ENCODE results near the gene C18orf63.

C18orf63 gene

DNA sequence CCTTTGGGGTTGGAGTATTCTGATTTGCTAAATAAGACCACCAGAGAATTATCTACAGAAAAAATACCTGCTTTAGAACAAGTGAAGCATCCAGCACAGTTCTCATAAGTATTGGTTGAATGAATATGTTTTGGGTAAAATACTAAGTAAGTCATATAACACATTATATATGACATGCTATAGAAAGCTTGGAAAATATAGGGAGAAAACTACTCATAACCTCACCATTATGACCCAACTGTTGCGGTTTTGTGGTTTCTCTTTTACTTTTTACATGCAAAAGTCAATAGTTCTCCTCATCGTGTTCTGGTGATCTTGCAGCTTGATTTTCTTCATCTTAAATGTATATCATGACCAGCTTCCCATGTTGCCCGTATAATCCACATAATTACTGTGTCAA, 75.3 kb downstream of the C18orf63 start:
- no peak overlapping the region for H3K9ac ChIP-seq (ENCODE audit: insufficient read length, low read depth)
- H3K36me3 ChIP-seq (ENCODE audit: insufficient read depth, insufficient read length, low read length): no peaks in the 10 kb centered on the region
- no peaks in the 10 kb centered on the region for H3K4me1 ChIP-seq (ENCODE audit: insufficient read depth, insufficient read length)
- DNase-seq (ENCODE audit: low read depth, low spot score): no peak
- no peaks in the 10 kb centered on the region for H3K9me3 ChIP-seq (ENCODE audit: insufficient read depth, low read length)
- H3K27me3 ChIP-seq (ENCODE audit: insufficient read depth, insufficient read length): no peaks in the 10 kb centered on the region
- H3K4me3 ChIP-seq (ENCODE audit: insufficient read length, low read depth): no peak overlapping the region
- no peak for TF ChIP-seq SUZ12 (IDR thresholded peaks at IDR 0.05; ENCODE audit: extremely low read depth, insufficient read depth, insufficient read length)
- TF ChIP-seq ZNF274 (IDR thresholded peaks at IDR 0.05; ENCODE audit: low read depth, low read length): no peak
- no peak for TF ChIP-seq YY1 (IDR thresholded peaks at IDR 0.05; ENCODE audit: insufficient read depth, insufficient read length)

DNA sequence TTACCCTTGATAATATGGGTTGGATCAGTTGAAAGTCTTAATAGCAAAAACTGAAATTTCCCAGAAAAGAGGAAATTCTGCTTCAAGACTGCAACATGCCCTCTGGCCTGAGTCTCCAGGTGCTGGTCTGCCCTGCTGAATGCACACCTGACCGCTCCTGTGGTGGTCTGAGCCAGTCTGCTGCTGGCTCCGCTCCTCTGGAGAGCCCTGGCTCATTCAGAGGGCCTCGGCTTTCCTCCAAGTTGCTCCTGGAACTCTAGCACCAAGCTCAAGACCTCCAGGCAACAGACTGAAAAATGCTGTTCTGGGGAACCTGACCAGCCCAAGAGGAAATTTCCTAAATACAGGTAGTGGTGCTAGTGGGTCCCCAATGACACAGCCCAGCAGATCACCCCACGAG, 76.7 kb downstream of the C18orf63 start:
- Histone ChIP-seq H3K4me3 (ENCODE audit: insufficient read length, low read depth) (no peak overlapping the region), H3K36me3 (ENCODE audit: insufficient read depth, insufficient read length, low read length) (no peaks in the 10 kb centered on the region), H3K27me3 (ENCODE audit: insufficient read depth, insufficient read length) (no peaks in the 10 kb centered on the region), H3K4me1 (ENCODE audit: insufficient read depth, insufficient read length) (no peaks in the 10 kb centered on the region), H3K9ac (ENCODE audit: insufficient read length, low read depth) (no peak overlapping the region), H3K9me3 (ENCODE audit: insufficient read depth, low read length) (no peaks in the 10 kb centered on the region)
- TF ChIP-seq SUZ12 (IDR thresholded peaks at IDR 0.05; ENCODE audit: extremely low read depth, insufficient read depth, insufficient read length) (no peak), YY1 (IDR thresholded peaks at IDR 0.05; ENCODE audit: insufficient read depth, insufficient read length) (no peak), ZNF274 (IDR thresholded peaks at IDR 0.05; ENCODE audit: low read depth, low read length) (no peak)
- DNase-seq (ENCODE audit: low read depth, low spot score): no peak

DNA sequence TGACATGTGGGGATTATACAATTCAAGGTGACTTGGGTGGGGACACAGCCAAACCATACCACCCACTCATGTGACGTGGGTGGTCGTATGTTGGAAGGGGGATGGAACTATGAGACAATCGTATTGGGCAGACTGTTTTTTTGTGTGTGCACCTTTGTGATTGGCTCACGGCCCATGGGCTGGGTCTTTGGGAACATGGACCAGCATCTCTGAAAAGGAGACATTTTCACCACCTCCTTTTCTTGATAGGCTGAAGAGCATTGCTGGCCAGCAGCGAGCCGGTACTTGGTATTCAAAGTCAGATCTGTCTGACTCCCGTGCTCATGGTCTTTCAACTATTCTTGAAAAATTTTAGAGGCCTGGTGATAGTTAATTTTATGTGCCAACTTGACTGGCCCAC, 79.4 kb downstream of the C18orf63 start:
- H3K9me3 ChIP-seq (ENCODE audit: insufficient read depth, low read length): no peaks in the 10 kb centered on the region
- no peak overlapping the region for H3K9ac ChIP-seq (ENCODE audit: insufficient read length, low read depth)
- H3K4me3 ChIP-seq (ENCODE audit: insufficient read length, low read depth): no peak overlapping the region
- no peaks in the 10 kb centered on the region for H3K27me3 ChIP-seq (ENCODE audit: insufficient read depth, insufficient read length)
- DNase-seq (ENCODE audit: low read depth, low spot score): no peak
- no peaks in the 10 kb centered on the region for H3K36me3 ChIP-seq (ENCODE audit: insufficient read depth, insufficient read length, low read length)
- no peak for TF ChIP-seq YY1 (IDR thresholded peaks at IDR 0.05; ENCODE audit: insufficient read depth, insufficient read length)
- no peak for TF ChIP-seq ZNF274 (IDR thresholded peaks at IDR 0.05; ENCODE audit: low read depth, low read length)
- no peak for TF ChIP-seq SUZ12 (IDR thresholded peaks at IDR 0.05; ENCODE audit: extremely low read depth, insufficient read depth, insufficient read length)
- no peaks in the 10 kb centered on the region for H3K4me1 ChIP-seq (ENCODE audit: insufficient read depth, insufficient read length)

DNA sequence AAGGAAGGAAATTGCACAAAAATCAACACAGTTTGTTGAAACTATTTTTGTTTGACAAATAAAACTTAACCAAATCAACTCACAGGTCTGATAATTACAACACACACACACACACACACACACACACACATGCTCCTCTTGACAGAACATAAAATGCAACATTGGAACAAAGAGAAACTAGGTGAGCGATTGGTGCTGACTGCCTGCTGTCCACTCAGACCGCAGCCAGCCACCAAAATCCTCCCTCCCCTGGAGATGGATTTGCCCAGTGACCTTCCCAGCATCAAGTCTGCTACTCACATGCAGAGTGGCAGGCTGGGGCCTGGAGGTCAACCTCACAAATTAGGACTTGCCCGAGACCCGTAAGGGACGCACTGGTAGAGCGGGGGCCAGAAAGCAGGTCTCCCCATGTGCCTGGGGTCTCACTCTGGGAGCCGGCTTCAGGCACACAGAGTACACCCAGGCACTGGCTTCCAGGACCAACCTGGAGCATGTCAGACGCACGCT, 80.1 kb downstream of the C18orf63 start:
- DNase-seq (ENCODE audit: low read depth, low spot score): no peak
- Histone ChIP-seq H3K4me3 (ENCODE audit: insufficient read length, low read depth) (no peak overlapping the region), H3K9me3 (ENCODE audit: insufficient read depth, low read length) (no peaks in the 10 kb centered on the region), H3K27me3 (ENCODE audit: insufficient read depth, insufficient read length) (no peaks in the 10 kb centered on the region), H3K4me1 (ENCODE audit: insufficient read depth, insufficient read length) (no peaks in the 10 kb centered on the region), H3K36me3 (ENCODE audit: insufficient read depth, insufficient read length, low read length) (no peaks in the 10 kb centered on the region), H3K9ac (ENCODE audit: insufficient read length, low read depth) (no peak overlapping the region)
- TF ChIP-seq SUZ12 (IDR thresholded peaks at IDR 0.05; ENCODE audit: extremely low read depth, insufficient read depth, insufficient read length) (no peak), ZNF274 (IDR thresholded peaks at IDR 0.05; ENCODE audit: low read depth, low read length) (no peak), YY1 (IDR thresholded peaks at IDR 0.05; ENCODE audit: insufficient read depth, insufficient read length) (no peak)

DNA sequence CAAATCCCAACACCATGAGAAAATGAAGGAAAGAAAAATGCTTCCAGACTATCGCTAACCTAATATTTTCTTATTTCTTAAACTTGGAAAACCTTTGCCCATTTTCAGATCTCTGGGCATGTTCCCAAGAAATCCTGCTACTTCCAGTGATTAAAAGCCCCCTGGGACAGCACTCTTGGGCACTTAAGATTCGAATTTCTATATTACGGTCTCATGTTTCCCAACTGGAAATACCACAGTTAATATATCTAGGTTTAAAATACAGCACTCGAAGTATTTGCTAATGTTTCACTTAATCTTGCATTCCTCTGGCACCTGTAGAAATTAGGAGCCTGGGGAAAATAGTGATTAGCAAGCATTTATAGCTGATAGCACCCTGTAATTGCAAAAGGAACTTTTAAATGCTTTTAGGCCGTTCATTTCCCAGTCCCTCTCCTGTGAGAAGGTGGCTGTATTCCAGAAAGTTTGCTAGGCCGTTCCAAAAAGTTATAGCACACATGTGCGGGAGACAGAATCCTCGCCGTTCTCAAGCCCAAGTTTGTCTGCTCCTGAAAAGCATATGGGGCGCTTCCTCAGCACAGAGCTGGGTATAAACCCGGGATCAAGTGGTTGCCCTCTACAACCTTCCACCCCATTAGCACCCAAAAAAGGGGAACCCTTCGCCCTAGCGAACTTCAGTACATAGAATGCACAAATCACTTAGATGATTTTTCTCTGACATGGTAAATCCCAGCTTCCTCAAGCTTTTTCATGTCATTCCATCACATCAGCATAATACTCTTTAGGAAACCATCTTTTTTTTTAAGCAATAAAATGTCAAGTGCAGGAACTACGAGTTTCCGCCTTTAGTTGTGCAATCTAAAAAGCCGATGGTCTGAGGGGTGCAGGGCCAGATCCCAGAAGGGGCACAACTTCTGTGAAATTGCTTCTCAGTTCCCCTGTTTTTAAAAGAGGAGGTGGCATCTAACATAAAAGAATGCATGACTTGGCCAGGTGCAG, 80.8 kb downstream of the C18orf63 start:
- no peak for DNase-seq (ENCODE audit: low read depth, low spot score)
- H3K4me1 ChIP-seq (ENCODE audit: insufficient read depth, insufficient read length): no peaks in the 10 kb centered on the region
- TF ChIP-seq ZNF274 (IDR thresholded peaks at IDR 0.05; ENCODE audit: low read depth, low read length): no peak
- TF ChIP-seq SUZ12 (IDR thresholded peaks at IDR 0.05; ENCODE audit: extremely low read depth, insufficient read depth, insufficient read length): no peak
- TF ChIP-seq YY1 (IDR thresholded peaks at IDR 0.05; ENCODE audit: insufficient read depth, insufficient read length): no peak

DNA sequence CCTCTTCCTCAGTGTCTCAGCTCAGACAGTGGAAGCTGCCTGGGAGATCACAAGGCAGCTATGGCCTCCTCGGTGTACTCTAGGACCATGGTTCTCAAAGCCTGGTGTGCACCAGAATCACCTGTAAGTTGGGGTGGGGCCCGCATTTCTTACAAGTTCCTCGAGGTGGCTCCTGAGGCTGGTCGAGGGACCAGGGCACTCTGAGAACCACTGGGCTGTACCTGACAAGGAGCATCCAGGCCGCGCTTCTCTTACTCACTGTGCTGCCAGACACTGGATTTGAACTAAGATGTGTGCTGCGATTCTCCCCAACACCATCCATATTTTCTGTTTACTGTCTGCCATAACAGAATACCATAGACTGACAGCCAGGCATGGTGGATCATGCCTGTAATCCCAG, 81.9 kb downstream of the C18orf63 start:
- no peaks in the 10 kb centered on the region for H3K9me3 ChIP-seq (ENCODE audit: insufficient read depth, low read length)
- H3K4me1 ChIP-seq (ENCODE audit: insufficient read depth, insufficient read length): no peaks in the 10 kb centered on the region
- H3K27me3 ChIP-seq (ENCODE audit: insufficient read depth, insufficient read length): no peaks in the 10 kb centered on the region
- H3K36me3 ChIP-seq (ENCODE audit: insufficient read depth, insufficient read length, low read length): no peaks in the 10 kb centered on the region
- DNase-seq (ENCODE audit: low read depth, low spot score): no peak
- no peak overlapping the region for H3K4me3 ChIP-seq (ENCODE audit: insufficient read length, low read depth)
- H3K9ac ChIP-seq (ENCODE audit: insufficient read length, low read depth): no peak overlapping the region
- TF ChIP-seq YY1 (IDR thresholded peaks at IDR 0.05; ENCODE audit: insufficient read depth, insufficient read length) (no peak), SUZ12 (IDR thresholded peaks at IDR 0.05; ENCODE audit: extremely low read depth, insufficient read depth, insufficient read length) (no peak), ZNF274 (IDR thresholded peaks at IDR 0.05; ENCODE audit: low read depth, low read length) (no peak)

More for the DNA sequence above, 80.8 kb downstream of the C18orf63 start:
- H3K9me3 ChIP-seq (ENCODE audit: insufficient read depth, low read length): no peaks in the 10 kb centered on the region
- H3K27me3 ChIP-seq (ENCODE audit: insufficient read depth, insufficient read length): no peaks in the 10 kb centered on the region
- H3K9ac ChIP-seq (ENCODE audit: insufficient read length, low read depth): no peak overlapping the region
- H3K4me3 ChIP-seq (ENCODE audit: insufficient read length, low read depth): no peak overlapping the region
- no peaks in the 10 kb centered on the region for H3K36me3 ChIP-seq (ENCODE audit: insufficient read depth, insufficient read length, low read length)
